Liver (tissue), 3 donors: ENCODE data around the gene VAPA.

Experiments
- GABPA ChIP-seq, 2 donors: IDR thresholded peaks in 1 of 2; conservative IDR thresholded peaks in 1 of 2; 2 replicates each; pipeline ENCODE4 v1.6.1; 2016; ENCODE audit warnings: antibody characterized with exemption in 2 of 2, mild to moderate bottlenecking in 1 of 2, moderate library complexity in 1 of 2
- JUND ChIP-seq, 2 donors: IDR thresholded peaks; 2 replicates each; pipeline ENCODE4 v1.6.1; 2016; ENCODE audit warnings: antibody characterized with exemption in 2 of 2
- RAD21 ChIP-seq, 2 donors: IDR thresholded peaks; 2 replicates each; pipeline ENCODE4 v1.6.1; 2016; ENCODE audit warnings: antibody characterized with exemption in 2 of 2, mild to moderate bottlenecking in 2 of 2
- TAF1 ChIP-seq: conservative IDR thresholded peaks from 2 replicates; pipeline ENCODE4 v1.6.1; 2016; ENCODE audit warnings: antibody characterized with exemption, mild to moderate bottlenecking
- TF ChIP-seq, protein P1 (sequence below): IDR thresholded peaks from 2 replicates; pipeline ENCODE4 v1.6.1; 2016; ENCODE audit warnings: antibody characterized with exemption, mild to moderate bottlenecking
- TF ChIP-seq, protein P2 (sequence below): IDR thresholded peaks from 2 replicates; pipeline ENCODE4 v1.6.1; 2016; ENCODE audit warnings: antibody characterized with exemption
- TF ChIP-seq, protein P3 (sequence below): fragments of 150-350 bp; IDR thresholded peaks from 2 replicates; pipeline ENCODE4 v1.5.1; 2017; ENCODE audit warnings: improper control_type of control experiment, low read depth, low read length; ENCODE audit not compliant: missing input control
- TF ChIP-seq, protein P4 (sequence below): IDR thresholded peaks from 2 replicates; pipeline ENCODE4 v1.6.1; 2016; ENCODE audit warnings: antibody characterized with exemption
- TF ChIP-seq, protein P5 (sequence below): IDR thresholded peaks from 2 replicates; pipeline ENCODE4 v1.6.1; 2016; ENCODE audit warnings: antibody characterized with exemption
- donor health status: healthy.
- donor health status: healthy.

DNA sequence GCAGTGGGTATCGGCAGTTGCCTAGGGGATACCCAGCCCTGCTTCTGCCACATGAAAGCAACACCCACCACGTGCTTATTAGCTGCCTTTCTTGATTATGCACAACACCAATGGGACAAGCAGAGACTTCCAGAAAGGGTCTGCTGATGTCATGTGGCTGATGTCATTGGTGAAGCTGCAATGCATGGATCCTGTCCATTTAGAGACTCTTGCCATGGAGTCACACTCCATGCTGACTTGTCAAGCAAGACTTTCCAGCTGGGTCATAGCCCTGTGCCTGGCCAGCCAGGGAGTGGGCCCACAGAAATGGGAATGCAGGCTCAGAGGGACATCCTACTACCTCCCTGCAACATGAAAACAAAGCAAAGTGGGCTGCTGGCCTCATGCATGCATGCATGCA, 81.8 kb downstream of the VAPA start:
- TF ChIP-seq, protein P1, sequence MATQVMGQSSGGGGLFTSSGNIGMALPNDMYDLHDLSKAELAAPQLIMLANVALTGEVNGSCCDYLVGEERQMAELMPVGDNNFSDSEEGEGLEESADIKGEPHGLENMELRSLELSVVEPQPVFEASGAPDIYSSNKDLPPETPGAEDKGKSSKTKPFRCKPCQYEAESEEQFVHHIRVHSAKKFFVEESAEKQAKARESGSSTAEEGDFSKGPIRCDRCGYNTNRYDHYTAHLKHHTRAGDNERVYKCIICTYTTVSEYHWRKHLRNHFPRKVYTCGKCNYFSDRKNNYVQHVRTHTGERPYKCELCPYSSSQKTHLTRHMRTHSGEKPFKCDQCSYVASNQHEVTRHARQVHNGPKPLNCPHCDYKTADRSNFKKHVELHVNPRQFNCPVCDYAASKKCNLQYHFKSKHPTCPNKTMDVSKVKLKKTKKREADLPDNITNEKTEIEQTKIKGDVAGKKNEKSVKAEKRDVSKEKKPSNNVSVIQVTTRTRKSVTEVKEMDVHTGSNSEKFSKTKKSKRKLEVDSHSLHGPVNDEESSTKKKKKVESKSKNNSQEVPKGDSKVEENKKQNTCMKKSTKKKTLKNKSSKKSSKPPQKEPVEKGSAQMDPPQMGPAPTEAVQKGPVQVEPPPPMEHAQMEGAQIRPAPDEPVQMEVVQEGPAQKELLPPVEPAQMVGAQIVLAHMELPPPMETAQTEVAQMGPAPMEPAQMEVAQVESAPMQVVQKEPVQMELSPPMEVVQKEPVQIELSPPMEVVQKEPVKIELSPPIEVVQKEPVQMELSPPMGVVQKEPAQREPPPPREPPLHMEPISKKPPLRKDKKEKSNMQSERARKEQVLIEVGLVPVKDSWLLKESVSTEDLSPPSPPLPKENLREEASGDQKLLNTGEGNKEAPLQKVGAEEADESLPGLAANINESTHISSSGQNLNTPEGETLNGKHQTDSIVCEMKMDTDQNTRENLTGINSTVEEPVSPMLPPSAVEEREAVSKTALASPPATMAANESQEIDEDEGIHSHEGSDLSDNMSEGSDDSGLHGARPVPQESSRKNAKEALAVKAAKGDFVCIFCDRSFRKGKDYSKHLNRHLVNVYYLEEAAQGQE = no peak
- TF ChIP-seq, protein P2, sequence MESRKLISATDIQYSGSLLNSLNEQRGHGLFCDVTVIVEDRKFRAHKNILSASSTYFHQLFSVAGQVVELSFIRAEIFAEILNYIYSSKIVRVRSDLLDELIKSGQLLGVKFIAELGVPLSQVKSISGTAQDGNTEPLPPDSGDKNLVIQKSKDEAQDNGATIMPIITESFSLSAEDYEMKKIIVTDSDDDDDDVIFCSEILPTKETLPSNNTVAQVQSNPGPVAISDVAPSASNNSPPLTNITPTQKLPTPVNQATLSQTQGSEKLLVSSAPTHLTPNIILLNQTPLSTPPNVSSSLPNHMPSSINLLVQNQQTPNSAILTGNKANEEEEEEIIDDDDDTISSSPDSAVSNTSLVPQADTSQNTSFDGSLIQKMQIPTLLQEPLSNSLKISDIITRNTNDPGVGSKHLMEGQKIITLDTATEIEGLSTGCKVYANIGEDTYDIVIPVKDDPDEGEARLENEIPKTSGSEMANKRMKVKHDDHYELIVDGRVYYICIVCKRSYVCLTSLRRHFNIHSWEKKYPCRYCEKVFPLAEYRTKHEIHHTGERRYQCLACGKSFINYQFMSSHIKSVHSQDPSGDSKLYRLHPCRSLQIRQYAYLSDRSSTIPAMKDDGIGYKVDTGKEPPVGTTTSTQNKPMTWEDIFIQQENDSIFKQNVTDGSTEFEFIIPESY = no peak
- no peak for TF ChIP-seq JUND (IDR thresholded peaks at IDR 0.05)
- TF ChIP-seq GABPA (IDR thresholded peaks at IDR 0.05 in 1 of 2, conservative IDR thresholded peaks at IDR 0.05 in 1 of 2) = no peak
- TF ChIP-seq RAD21 (IDR thresholded peaks at IDR 0.05) = no peak
- TF ChIP-seq, protein P3, sequence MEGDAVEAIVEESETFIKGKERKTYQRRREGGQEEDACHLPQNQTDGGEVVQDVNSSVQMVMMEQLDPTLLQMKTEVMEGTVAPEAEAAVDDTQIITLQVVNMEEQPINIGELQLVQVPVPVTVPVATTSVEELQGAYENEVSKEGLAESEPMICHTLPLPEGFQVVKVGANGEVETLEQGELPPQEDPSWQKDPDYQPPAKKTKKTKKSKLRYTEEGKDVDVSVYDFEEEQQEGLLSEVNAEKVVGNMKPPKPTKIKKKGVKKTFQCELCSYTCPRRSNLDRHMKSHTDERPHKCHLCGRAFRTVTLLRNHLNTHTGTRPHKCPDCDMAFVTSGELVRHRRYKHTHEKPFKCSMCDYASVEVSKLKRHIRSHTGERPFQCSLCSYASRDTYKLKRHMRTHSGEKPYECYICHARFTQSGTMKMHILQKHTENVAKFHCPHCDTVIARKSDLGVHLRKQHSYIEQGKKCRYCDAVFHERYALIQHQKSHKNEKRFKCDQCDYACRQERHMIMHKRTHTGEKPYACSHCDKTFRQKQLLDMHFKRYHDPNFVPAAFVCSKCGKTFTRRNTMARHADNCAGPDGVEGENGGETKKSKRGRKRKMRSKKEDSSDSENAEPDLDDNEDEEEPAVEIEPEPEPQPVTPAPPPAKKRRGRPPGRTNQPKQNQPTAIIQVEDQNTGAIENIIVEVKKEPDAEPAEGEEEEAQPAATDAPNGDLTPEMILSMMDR = no peak
- TF ChIP-seq, protein P4, sequence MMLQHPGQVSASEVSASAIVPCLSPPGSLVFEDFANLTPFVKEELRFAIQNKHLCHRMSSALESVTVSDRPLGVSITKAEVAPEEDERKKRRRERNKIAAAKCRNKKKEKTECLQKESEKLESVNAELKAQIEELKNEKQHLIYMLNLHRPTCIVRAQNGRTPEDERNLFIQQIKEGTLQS = no peak
- TF ChIP-seq, protein P5, sequence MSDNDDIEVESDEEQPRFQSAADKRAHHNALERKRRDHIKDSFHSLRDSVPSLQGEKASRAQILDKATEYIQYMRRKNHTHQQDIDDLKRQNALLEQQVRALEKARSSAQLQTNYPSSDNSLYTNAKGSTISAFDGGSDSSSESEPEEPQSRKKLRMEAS = no peak
- no peak for TF ChIP-seq TAF1
